Motor neuron (in vitro differentiated cells): Measurements from ENCODE around the gene PHC2. TPM values are rescaled to one million over a fixed set of nuclear protein-coding genes. Genes with fewer than 3 reads are reported as not detected.

Experiments used
- ATAC-seq, 8 experiments: fragments of 200-7000 bp; cut with Tn5 transposase; replicated peaks in 6 of 8; 2 replicates each; pipeline ENCODE4 v1.8.0; 2021; ENCODE audit warnings: mild to moderate bottlenecking in 8 of 8, moderate library complexity in 8 of 8
- H3K27ac ChIP-seq, 2 donors: fragments of 250-450 bp; sonication (Bioruptor Pico); 2 replicates each; pipeline ENCODE4 v1.9.0; 2021; ENCODE audit warnings: antibody characterized with exemption in 2 of 2, mild to moderate bottlenecking in 2 of 2, moderate library complexity in 1 of 2
- H3K4me1 ChIP-seq, 2 donors: fragments of 250-450 bp; sonication (Bioruptor Pico); replicated peaks in 1 of 2; 2 replicates each; pipeline ENCODE4 v1.6.1; 2021; ENCODE audit warnings: antibody characterized with exemption in 2 of 2, mild to moderate bottlenecking in 2 of 2, moderate library complexity in 1 of 2
- H3K4me3 ChIP-seq, 5 donors: fragments of 250-450 bp; sonication (Bioruptor Pico); 2 replicates each; pipeline ENCODE4 v1.9.0; 2021; ENCODE audit warnings: antibody characterized with exemption in 5 of 5, mild to moderate bottlenecking in 5 of 5, moderate library complexity in 4 of 5
- WGBS, 10 experiments: fragments of 450-650 bp; shearing (Covaris generic); methylation state at CpG; one replicate each; pipeline ENCODE4 v1.0.0; 2022; 5-methylcytosine and 5-hydroxymethylcytosine counted together
- in situ Hi-C, 9 experiments: fragments of 400-800 bp; cut with MboI; loops; one replicate each; pipeline ENCODE4 v1.15.0; 2021; ENCODE audit warnings: low sequenced_read_pairs in 9 of 9, low pct_unique_long_range_greater_than_20kb in 2 of 9; ENCODE audit not compliant: unreplicated experiment in 9 of 9
- total RNA-seq, 8 experiments: library from RNA; unstranded; fragments of 300-600 nt; gene quantifications; 2 replicates each; pipeline versions ENCODE4 v1.2.3 to v1.2.4, GENCODE V29; 2022

PHC2 gene
- total RNA-seq, 8 experiments from 2014 or later, result 42.0 to 256 (median 89.5) TPM

DNA sequence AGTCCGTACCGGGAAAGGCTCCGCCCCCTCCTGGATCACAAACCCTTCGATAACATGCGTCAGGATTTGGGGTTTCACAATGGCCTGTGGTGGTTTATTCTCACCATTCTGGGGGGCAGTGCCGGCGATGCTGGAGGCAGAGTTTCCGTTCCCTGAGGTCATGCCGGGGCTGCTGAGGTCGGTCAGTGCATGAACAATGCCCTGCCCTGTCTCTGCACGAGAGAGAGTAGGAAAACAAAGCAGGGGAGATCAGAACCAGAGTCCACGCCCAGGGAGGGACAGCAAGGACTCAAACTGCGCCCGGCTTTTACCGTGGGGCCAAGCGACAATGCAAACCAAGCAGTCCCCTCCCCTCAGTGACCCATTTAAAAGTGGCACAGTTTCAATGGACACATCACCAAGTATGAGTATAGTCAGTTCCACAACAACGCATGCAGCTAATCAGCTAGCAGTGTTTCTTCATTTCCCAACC is 96.8 kb downstream of the PHC2 start:
- peaks cover 23 to 26% of the 10 kb centered on the region in 2 donors for H3K4me1 ChIP-seq
- H3K27ac ChIP-seq, result no peak overlapping the region
- ATAC-seq, result peak in 2 of 8 experiments; percentile 65 to 68
- H3K4me3 ChIP-seq, result no peak overlapping the region
- WGBS, 10 experiments, result 0 to 95% (median 76%) methylated on average over 1 to 17 of the region's 17 CpGs; no CpG with 5 or more reads in 1 of the 10 experiments
- in situ Hi-C loops, result no loop called here

- peak in 1 of 8 experiments; percentile 1 for ATAC-seq
- H3K4me1 ChIP-seq, result peaks cover 11 to 13% of the 10 kb centered on the region in 2 donors
- no peak overlapping the region for H3K4me3 ChIP-seq
- no peak overlapping the region for H3K27ac ChIP-seq
- 61 to 100% (median 100%) methylated on average over 1 to 5 of the region's 5 CpGs; no CpG with 5 or more reads in 3 of the 10 experiments for WGBS, 10 experiments
- in situ Hi-C loops, result no loop called here
Measured at GRCh38 chr1:33332881-33333280, 98.0 kb downstream of the PHC2 start.

DNA sequence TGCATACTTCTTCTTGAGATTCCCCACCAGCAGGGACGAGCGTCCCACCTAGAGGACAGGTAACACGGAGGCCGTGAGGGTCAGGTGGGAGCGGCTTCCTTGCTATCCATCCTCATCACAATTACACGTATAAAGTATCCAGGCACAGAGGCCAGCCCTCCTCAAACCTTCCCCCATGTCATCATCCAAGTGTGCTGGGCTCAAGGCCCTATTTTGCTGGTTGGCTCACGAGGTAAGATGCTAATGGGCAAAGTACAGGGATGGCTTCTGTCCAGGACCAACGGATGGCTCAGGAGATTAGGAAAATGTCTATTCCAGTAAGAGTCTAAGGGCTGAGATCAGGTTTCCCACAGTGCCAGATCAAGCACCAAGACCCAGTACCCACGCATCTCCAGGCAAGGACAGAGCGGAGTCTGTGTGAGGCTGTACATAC is 98.5 kb downstream of the PHC2 start:
- peaks cover 6 to 8% of the 10 kb centered on the region in 2 donors for H3K4me1 ChIP-seq
- ATAC-seq, result peak in 2 of 8 experiments; percentile 4 to 22

GRCh38 chr1:33331444-33332356 is 99.2 kb downstream of the PHC2 start:
- Histone ChIP-seq H3K27ac (no peak overlapping the region), H3K4me1 (peaks cover 4 to 5% of the 10 kb centered on the region in 2 donors), H3K4me3 (no peak overlapping the region)
- 57 to 100% (median 91%) methylated on average over 2 to 7 of the region's 10 CpGs; no CpG with 5 or more reads in 2 of the 10 experiments for WGBS, 10 experiments
- in situ Hi-C loops, result no loop called here
- ATAC-seq, result no peak

More for the DNA sequence above, 98.5 kb downstream of the PHC2 start:
- WGBS, 10 experiments, result 50 to 100% (median 95%) methylated on average over 1 to 9 of the region's 10 CpGs; no CpG with 5 or more reads in 4 of the 10 experiments
- Histone ChIP-seq H3K27ac (no peak overlapping the region), H3K4me3 (no peak overlapping the region)
- in situ Hi-C loops, result no loop called here

- no peak overlapping the region for H3K27ac ChIP-seq
- in situ Hi-C loops, result no loop called here
- ATAC-seq, result no peak
- H3K4me3 ChIP-seq, result no peak overlapping the region
- H3K4me1 ChIP-seq, result no peaks in the 10 kb centered on the region
- WGBS, 10 experiments, result 80 to 100% (median 100%) methylated on average over 1 to 6 of the region's 7 CpGs; no CpG with 5 or more reads in 2 of the 10 experiments
Measured at GRCh38 chr1:33330906-33331305, 100.0 kb downstream of the PHC2 start.

GRCh38 chr1:33330361-33330890 is 100.5 kb downstream of the PHC2 start:
- ATAC-seq, result no peak
- no peak overlapping the region for H3K27ac ChIP-seq
- no peaks in the 10 kb centered on the region for H3K4me1 ChIP-seq
- WGBS, 10 experiments, result 93 to 100% (median 100%) methylated on average over 1 to 3 of the region's 3 CpGs; no CpG with 5 or more reads in 4 of the 10 experiments
- in situ Hi-C loops, result no loop called here
- H3K4me3 ChIP-seq, result no peak overlapping the region

DNA sequence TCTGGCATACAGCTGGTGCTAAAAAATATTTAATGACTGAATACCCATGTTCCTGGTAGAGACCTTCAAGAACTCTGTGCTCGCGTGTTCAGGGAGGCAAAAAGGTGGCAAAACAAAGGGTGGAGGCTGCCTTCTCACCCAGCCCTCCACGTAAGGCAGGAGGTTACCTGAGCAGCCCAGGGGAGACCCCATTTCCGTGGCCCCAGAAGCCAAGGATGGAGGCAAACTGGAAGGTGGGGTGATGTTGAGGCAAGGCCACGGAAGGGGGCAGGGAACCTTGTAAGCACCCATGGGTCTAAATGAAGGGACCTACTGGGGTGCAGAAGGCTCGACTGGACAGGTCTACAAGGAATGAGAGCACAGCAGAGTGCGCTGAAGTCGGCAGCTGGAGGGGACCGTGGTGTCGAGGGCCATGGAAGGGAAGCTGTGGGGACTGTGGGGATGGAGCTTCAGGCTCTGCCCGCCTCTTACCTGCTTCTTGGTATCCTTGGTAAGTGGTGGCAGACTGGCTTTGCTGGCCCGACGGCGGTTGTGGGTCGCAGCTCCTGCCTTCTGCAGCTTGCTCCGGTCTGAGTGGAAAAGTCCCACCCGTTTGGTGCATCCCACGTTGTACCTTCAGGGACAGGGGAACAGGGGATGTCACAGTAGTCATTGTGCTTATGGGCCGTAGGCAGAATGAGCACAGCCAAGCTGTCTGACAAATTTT is 101.1 kb downstream of the PHC2 start:
- ATAC-seq, result no peak
- in situ Hi-C loops, result no loop called here
- WGBS, 10 experiments, result 94 to 100% (median 97%) methylated on average over 3 to 9 of the region's 19 CpGs; no CpG with 5 or more reads in 3 of the 10 experiments
- Histone ChIP-seq H3K4me1 (no peaks in the 10 kb centered on the region), H3K4me3 (no peak overlapping the region), H3K27ac (no peak overlapping the region)

DNA sequence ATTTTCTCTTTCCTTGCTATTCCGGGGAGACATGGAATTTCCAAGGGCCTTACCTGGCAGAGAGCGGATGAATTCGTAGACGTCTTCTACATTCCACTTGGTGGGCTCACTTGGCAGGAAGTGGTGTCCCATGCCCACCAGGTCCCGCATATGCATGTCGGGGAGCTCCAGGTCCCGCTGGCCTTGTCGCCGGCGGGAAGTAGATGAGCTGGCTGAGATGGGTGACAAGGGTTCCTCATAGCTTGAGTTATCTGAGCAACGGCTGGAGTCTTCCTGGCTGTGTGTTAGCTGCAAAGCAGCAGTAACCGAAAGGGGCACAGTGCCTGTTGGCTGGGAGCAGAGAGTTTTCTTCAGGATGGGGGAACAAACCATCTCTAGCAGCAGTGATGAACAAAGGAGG is 102.1 kb downstream of the PHC2 start:
- WGBS, 10 experiments, result 82 to 98% (median 90%) methylated on average over 2 to 12 of the region's 12 CpGs; no CpG with 5 or more reads in 4 of the 10 experiments
- ATAC-seq, result no peak
- H3K4me3 ChIP-seq, result no peak overlapping the region
- no peaks in the 10 kb centered on the region for H3K4me1 ChIP-seq
- no peak overlapping the region for H3K27ac ChIP-seq
- in situ Hi-C loops, result no loop called here

DNA sequence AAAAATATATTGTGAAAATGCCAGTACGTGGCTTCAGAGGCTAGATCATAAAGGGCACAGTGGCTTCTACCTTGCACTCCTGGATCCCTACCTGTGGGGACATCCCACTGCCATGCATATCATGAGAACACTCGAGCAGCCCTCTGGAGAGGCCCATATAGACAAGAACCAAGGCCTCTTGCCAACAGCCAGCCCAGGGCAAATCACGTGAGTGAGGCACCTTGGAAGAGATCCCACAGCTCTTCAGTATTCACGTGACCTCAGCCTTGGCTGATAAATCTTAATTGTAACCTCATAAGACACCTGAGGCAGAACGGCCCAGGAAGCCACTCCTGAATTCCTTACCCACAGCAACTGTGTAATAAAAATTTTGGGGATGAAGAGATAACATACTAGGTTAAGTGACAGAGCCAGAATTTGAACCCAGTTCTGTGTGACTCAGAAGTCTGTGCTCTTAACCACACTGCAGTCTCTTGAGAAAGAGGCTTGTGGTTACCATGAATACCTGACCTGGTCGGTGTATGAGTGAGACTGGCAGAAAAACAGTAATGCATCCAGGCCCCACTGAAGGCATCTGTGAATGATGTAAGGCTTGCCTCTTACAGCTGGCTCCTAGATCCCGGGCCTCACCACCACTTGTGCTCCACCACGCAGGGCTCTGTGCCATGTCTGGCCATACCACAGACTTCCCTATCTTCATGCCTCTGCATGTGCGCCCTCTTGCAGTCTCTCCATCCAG is 103.1 kb downstream of the PHC2 start:
- H3K4me3 ChIP-seq, result no peak overlapping the region
- ATAC-seq, result peak in 2 of 8 experiments; percentile 38 to 50
- H3K4me1 ChIP-seq, result no peaks in the 10 kb centered on the region
- no peak overlapping the region for H3K27ac ChIP-seq
- in situ Hi-C loops, result no loop called here
- 39 to 100% (median 92%) methylated on average over 1 to 7 of the region's 9 CpGs for WGBS, 10 experiments

DNA sequence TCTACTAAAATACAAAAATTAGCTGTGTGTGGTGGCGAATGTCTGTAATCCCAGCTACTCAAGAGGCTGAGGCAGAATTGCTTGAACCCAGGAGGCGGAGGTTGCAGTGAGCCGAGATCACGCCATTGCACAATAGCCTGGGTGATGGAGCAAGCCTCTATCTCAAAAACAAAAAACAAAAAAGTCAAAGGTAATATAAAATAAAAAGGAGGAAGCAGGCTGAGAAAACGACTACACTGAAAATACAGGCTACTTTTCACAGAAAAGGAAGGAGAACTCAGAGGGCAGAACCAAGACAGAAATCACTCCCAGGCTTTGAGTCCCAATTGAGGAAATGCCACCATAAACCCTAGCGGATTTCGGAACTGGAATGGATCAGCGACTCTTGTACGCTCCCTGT is 104.1 kb downstream of the PHC2 start:
- Histone ChIP-seq H3K4me3 (no peak overlapping the region), H3K27ac (no peak overlapping the region), H3K4me1 (no peaks in the 10 kb centered on the region)
- ATAC-seq, result no peak
- WGBS, 10 experiments, result 67 to 100% (median 93%) methylated on average over 1 to 9 of the region's 9 CpGs
- in situ Hi-C loops, result no loop called here

- no peaks in the 10 kb centered on the region for H3K4me1 ChIP-seq
- no peak overlapping the region for H3K27ac ChIP-seq
- peak in 1 of 8 experiments; percentile 81 for ATAC-seq
- 85 to 98% (median 94%) methylated on average over 5 to 18 of the region's 22 CpGs; no CpG with 5 or more reads in 3 of the 10 experiments for WGBS, 10 experiments
- in situ Hi-C loops, result no loop called here
- no peak overlapping the region for H3K4me3 ChIP-seq
Measured at GRCh38 chr1:33324677-33325575, 106.0 kb downstream of the PHC2 start.
